DOHH2 (cell line): Measurements from ENCODE around the gene DIP2C.

Source experiments
- EZH2phosphoT487 ChIP-seq: fragments of 200-600 bp; sonication (generic); IDR thresholded peaks from 2 replicates; pipeline ENCODE4 v1.6.1; 2017; ENCODE audit warnings: borderline replicate concordance, mild to moderate bottlenecking, antibody characterized with exemption, low read length, moderate library complexity, mixed read lengths
- TF ChIP-seq, protein P1 (sequence below): fragments of 200-600 bp; sonication (generic); IDR thresholded peaks from one replicate; pipeline ENCODE4 v1.5.1; 2014; ENCODE audit warnings: antibody characterized with exemption, mild to moderate bottlenecking, low read depth, low read length; ENCODE audit not compliant: poor library complexity, severe bottlenecking

DNA sequence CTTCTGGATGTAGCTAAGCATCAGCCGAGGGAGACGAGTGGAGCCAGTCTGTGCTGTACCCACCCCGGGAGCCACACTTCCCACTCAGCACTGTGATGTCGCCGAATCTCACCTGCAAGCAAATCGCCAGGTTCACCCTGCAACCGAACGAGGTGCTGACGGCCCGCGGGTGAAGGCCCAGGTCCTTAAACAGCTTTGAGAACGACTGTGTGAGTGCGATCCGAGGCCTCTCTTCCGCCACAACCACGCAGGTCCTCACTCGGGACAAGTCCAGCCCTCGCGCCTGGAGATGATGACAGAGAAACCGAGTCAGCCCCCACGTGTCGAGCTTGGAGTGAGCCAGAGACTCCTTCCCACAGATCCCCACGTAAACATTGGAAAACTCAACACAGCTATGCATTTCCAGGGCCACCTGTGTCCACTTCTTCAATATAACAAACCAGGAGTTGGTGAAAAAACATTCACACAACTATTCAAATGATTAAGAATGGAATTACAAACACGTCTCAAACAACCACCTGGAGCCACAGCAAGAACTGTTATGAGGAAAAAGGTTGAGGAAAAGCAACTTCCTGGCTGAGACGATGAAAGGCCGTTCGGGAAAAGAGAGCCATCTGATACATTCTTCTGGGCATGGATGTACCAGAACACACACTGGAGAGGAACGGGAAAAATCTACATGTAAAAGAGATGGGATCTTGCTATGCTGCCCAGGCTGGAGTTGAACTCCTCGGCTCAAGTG is 362.4 kb downstream of the DIP2C start:
- TF ChIP-seq, protein P1, sequence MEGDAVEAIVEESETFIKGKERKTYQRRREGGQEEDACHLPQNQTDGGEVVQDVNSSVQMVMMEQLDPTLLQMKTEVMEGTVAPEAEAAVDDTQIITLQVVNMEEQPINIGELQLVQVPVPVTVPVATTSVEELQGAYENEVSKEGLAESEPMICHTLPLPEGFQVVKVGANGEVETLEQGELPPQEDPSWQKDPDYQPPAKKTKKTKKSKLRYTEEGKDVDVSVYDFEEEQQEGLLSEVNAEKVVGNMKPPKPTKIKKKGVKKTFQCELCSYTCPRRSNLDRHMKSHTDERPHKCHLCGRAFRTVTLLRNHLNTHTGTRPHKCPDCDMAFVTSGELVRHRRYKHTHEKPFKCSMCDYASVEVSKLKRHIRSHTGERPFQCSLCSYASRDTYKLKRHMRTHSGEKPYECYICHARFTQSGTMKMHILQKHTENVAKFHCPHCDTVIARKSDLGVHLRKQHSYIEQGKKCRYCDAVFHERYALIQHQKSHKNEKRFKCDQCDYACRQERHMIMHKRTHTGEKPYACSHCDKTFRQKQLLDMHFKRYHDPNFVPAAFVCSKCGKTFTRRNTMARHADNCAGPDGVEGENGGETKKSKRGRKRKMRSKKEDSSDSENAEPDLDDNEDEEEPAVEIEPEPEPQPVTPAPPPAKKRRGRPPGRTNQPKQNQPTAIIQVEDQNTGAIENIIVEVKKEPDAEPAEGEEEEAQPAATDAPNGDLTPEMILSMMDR, result no peak
- TF ChIP-seq EZH2phosphoT487, result no peak
